ENCODE data around the gene IQCE.

IQCE gene, protein sequence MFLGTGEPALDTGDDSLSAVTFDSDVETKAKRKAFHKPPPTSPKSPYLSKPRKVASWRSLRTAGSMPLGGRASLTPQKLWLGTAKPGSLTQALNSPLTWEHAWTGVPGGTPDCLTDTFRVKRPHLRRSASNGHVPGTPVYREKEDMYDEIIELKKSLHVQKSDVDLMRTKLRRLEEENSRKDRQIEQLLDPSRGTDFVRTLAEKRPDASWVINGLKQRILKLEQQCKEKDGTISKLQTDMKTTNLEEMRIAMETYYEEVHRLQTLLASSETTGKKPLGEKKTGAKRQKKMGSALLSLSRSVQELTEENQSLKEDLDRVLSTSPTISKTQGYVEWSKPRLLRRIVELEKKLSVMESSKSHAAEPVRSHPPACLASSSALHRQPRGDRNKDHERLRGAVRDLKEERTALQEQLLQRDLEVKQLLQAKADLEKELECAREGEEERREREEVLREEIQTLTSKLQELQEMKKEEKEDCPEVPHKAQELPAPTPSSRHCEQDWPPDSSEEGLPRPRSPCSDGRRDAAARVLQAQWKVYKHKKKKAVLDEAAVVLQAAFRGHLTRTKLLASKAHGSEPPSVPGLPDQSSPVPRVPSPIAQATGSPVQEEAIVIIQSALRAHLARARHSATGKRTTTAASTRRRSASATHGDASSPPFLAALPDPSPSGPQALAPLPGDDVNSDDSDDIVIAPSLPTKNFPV

DNA sequence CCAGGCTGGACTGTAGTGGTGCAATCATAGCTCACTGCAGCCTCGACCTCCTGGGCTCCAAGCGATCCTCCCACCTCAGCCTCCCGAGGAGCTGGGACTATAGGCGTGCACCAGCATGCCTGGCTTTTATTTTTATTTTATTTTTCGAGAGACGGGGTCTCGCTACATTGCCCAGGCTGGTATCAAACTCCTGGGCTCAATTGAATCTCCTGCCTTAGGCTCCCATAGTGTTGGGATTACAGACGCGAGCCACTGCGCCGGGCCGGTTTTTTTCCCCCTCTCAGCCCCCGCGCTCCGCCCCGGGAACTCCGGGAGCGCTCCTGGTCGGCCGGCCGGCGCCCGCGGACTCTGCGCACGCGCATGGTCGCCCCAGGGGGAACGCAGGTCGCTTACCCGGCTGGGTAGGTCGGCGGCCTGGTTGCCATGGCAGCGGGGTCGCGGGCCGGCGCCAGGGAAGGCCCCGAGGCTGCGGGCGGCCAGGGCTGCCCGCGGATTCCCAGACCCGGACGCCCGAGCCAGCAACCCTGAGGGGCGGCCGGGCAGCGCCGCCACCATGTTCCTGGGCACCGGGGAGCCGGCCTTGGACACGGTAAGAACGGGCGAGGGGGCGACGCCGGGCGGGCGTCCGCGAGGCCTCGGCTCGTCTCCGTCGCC lies at the start of gene IQCE:
TSS of gene IQCE (plus strand) at position 351 of the 654 bp plus-strand sequence. CDS start at position 554, 203 bp downstream.
- DNase-seq (ENCODE audit: low spot score): peak; percentile 91

DNA sequence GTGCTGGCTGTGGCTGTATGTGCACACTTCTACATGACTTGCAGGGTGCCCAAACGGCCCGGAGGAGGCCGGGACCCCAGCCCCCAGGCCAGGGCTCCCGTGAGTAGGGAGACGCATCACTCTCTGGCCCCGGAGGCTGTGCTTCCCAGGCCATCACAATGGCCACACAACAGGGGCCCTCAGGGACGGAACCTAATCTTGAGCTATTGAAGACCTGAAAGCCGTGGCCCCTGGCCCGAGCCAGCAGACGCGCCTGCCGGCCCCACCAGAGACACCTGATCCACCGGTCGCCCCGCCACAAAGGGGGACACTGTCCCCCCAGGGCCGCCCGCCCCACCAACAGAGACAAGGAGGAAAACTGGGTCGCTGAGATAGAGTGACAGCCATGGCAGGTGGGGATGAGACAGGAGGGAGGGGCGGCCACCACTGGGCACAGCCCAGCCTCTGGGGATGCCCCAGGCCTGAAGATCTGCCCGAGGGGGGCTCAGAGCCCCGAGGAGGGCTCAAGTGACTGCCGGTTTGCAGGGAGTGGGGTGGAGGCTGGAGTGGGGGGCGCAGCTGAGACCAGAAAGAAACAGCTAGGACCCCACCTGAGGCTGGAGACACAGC lies 49.4 kb upstream of the IQCE start:
- no peak for DNase-seq (ENCODE audit: low spot score)

- DNase-seq (ENCODE audit: low spot score): no peak
These were observed 48.5 kb upstream of the IQCE start for GRCh38 chr7:2510130-2510776.

DNA sequence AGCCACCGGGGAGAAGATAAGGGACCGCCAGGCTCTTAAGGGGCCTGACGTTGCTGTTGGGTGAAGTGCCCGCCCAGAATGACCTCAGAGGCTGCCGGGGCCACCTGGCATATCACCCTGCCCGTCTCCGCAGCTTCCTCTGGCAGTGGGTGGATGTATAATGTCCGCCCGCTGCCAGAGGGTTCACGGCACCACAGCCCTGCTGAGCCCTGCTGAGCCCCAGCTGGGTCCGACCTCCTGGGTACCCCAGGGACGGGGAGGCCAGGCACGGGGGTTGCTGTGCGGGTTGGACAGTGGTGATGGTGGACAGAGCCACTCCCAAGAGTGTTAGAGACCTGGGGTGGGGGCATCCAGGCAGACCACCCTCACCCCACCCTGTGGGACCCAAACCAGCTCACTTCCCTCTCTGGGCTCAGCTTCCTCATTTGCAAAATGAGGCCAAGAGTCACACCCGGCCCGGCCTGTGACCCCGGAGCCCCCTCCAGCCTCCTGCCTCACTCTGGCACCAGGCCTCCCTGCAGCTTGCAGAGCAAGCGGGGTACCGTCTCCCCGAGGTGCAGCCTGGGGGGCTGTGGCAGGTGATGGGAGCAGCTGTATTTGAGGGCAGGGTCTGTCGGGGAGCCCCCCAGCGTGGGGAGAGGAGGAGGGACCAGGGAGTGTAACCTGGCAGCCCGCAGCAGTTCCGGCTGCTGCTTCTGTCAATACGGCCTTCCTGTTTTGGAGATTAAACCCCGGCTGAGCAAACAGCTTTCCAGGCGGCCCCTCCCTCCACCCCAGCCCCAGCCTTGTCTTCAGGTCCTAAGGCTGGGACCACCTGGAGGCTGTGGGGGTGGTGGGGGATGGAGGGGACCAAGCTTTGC lies 47.6 kb upstream of the IQCE start:
- DNase-seq (ENCODE audit: low spot score): peak; percentile 54

DNA sequence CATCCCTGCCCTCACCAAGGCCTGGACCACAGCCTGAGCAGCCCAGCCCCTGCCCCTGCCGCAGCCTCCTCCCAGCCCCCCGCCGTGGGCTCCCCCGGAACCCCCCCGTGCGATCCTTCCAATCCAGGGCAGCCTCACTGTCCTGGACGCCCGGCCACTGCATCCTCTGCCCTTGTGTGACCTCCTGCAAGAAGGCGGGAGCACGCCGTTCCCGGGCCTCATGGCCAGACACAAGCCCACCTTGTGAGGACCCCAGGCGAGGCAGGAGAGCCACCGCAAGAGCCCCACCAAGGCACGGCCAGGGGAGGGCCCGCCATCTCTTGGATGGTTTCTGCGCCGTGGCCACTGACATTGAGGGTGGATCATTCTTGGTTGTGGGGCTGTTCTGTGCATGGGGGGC lies 47.0 kb upstream of the IQCE start:
- no peak for DNase-seq (ENCODE audit: low spot score)

- DNase-seq (ENCODE audit: low spot score): no peak
These were observed 46.6 kb upstream of the IQCE start for GRCh38 chr7:2512179-2512661.

DNA sequence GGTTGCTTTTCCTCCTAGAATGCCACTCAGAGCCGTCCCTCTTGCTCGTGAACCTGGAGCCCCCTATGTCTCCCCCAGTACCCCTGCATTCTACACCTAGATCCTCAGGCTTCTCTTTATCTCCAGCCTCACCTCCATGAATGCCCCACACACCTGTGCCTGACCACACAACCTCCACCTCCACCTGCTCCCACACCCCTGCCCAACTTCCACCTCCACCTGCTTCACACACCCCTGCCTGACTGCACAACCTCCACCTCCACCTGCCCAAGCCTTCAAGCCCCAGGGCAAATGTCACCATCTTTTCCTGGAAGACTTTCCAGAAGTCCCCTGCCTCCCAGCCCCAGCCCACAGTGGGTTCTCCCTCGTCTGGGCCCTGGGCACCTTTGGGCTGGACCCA lies 46.1 kb upstream of the IQCE start:
- no peak for DNase-seq (ENCODE audit: low spot score)

DNA sequence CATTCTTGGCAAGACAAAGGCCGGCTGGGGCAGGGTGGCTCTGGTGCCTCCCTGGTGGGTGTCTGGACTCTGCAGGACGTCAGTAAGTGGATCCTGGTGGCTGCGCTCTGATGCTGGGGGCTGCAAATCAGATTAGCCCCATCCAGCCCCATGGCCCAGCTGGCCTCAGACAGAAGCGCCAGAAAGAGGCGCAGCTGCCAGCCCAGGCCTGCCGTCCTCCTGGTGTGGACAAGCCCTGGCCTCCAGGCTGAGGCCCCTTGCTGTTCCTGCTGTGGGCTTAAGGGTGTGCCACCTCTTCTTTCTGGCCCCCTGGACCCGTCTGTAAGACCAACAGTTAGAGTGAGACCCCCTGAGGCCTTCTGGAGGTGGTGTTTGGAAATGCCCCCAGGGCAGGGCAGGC lies 45.1 kb upstream of the IQCE start:
- DNase-seq (ENCODE audit: low spot score): no peak

DNA sequence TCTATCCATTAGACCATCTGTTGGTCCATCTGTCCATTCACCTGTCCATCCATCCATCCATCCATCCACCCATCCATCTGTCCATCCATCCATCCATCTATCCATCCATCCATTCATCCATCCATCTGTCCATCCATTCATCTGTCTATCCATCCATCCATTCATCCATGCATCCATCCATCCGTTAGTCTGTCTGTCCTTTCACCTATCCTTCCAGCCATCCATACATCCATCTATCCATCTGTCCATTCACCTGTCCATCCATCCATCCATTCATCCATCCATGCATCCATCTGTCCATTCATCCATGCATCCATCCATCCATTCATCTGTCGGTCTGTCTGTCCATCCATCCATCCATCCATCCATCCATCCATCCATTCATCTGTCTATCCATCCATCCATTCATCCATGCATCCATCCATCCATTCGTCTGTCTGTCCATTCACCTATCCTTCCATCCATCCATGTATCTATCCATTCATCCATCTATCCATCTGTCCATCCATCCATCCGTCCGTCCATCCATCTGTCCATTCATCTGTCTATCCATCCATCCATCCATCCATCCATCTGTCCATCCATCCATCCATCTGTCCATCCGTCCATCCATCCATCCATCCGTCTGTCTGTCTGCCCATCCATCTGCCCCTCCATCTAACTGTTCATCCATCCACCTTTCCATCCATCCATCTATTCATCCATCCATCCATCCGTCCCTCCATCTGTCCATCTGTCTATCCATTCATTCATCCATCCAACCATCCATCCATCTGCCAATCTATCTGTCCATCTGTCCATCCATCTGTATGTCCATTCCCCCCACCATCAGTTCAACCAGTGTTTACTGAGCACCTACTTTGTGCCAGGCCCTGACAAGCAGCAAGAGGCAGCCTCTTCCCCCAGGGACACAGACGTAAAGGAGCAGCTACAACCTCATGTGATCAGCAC lies 44.0 kb upstream of the IQCE start:
- no peak for DNase-seq (ENCODE audit: low spot score)

- no peak for DNase-seq (ENCODE audit: low spot score)
These were observed 43.2 kb upstream of the IQCE start for GRCh38 chr7:2515424-2516193.

GRCh38 chr7:2516194-2516555 lies 42.6 kb upstream of the IQCE start:
- no peak for DNase-seq (ENCODE audit: low spot score)

DNA sequence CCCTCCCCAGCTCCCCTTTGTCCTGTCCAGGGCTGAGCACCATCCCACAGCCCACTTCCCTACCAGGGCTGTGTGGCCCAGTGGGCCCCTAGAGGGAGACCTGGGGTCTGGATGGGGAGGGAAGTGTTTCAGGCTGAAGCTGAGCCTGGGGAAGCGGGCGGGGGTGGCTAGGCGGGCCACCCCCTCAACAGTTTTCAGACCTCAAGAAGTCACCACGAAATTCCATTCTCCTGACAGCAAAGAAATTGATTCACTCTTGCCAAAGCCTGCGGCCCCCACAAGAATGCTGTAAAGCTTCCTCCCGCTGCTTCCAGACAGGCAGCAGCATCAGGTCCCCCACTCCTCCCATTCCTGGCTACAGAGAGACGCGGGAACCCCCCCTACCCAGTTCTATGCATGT lies 41.8 kb upstream of the IQCE start:
- no peak for DNase-seq (ENCODE audit: low spot score)

GRCh38 chr7:2517678-2518507 lies 40.9 kb upstream of the IQCE start:
- DNase-seq (ENCODE audit: low spot score): no peak

DNA sequence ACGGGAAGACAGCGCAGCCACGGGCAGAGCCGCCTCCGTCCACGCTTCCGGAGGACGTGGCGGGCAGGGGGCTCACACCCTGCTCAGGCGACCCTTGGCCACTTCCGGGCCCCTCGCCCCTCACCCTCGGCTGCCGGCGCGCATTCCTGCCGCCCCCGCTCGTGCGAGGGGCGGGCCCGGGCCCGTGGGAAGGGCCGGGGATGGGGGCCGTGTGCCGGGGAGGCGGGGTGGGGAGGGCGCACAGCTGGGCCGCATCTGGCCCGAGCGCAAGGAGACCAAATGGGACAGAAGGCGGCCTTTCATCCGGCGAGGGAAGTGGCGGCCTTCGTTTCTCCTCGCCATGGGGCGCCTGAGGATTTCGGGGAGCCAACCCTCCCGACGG lies 40.1 kb upstream of the IQCE start:
- DNase-seq (ENCODE audit: low spot score): no peak

DNA sequence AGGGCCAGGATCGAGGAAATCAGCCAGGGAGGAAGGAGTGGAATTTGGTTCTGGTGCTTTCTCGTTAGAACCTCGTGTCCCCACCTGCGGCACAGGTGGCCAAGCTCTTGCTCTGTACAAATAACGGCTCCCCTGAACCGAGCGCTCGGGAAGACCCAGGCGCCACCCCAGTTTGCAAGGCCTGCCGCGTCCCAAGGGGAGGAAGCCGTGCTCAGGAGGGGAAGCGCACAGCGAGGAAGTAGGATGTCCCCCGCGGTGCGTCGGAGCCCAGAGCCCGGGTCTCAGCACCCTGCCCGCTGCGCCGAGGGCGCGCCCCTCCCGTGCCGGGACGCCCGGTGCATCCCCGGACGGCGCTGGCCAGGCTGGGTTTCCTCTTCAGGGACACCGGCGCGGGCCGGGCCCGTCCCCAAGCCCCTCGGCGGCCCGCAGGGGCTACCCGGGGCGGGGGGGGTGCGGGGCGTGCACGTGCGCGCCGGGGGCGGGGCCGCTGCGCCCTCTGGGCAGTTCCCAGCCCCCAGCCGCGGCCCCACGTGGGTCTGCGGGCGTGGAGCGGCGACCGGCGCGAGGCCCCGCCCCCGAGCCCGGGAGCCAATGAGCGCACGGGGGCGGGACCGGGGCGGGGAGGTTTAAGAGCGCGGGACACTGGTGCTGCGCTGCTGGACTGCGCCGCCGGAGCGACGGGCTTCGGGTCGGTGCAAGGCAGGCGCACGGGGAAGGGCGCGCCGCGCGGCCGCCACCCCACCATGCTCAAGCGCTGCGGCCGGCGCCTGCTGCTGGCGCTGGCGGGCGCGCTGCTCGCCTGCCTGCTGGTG lies 39.5 kb upstream of the IQCE start, which contains the start of gene LFNG:
TSS of gene LFNG (plus strand) at position 656 of the 812 bp plus-strand sequence. CDS start at position 744, 88 bp downstream.
- peak; percentile 88 for DNase-seq (ENCODE audit: low spot score)

DNA sequence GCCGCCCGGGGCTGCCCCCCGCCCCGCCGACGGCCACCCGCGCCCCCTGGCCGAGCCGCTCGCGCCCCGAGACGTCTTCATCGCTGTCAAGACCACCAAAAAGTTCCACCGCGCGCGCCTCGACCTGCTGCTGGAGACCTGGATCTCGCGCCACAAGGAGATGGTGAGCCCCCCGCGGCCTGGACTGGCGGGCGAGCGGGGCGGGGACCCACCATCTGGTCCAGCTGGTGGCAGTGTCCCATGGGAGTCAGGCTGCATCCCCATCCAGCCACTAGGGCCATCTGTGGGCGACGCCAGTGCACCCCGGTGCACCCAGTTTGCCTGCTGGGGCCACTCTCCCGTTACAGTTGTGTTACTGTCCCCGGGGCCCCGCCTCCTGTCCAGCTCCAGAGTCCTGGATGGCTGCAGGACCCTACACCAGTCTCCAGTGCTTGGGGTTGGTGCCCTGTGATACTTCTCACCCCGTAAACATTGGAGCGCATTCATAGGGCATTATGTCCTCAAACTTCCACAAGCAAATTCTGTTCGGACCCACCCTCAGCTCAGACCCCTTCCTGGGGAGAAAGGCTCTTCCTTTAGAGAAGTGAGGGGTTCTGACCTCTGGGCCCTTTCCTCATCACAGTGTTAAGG lies 38.5 kb upstream of the IQCE start:
- no peak for DNase-seq (ENCODE audit: low spot score)

All from CD4-positive, alpha-beta T cell treated with Interleukin-2 at 100 ng/mL for 4 hours (primary cell).